BLaER1 treated with 17β-estradiol and CSF1 and Interleukin-3, amounts not matched to agents 10 nM and 100 nM (cell line): ENCODE measurements around the gene NAT8L.
A peak's percentile ranks its signal among the peaks of the same experiment; 100 is the strongest.

Experiments
- H3K27ac ChIP-seq, 11 experiments: shearing (Covaris generic); formaldehyde crosslinking; 2 replicates each; pipeline ENCODE4 v1.8.1; 2022
- H3K27me3 ChIP-seq, 11 experiments: shearing (Covaris generic); formaldehyde crosslinking; 2 replicates each; pipeline ENCODE4 v1.8.1; 2022
- H3K36me3 ChIP-seq, 11 experiments: shearing (Covaris generic); formaldehyde crosslinking; 2 replicates each; pipeline ENCODE4 v1.8.1; 2022
- H3K4me1 ChIP-seq, 10 experiments: shearing (Covaris generic); formaldehyde crosslinking; 2 replicates each; pipeline ENCODE4 v1.8.1; 2022
- H3K4me2 ChIP-seq, 11 experiments: shearing (Covaris generic); formaldehyde crosslinking; 2 replicates each; pipeline ENCODE4 v1.8.1; 2022
- H3K4me3 ChIP-seq, 10 experiments: shearing (Covaris generic); formaldehyde crosslinking; 2 replicates each; pipeline ENCODE4 v1.8.1; 2022
- H3K9ac ChIP-seq, 11 experiments: shearing (Covaris generic); formaldehyde crosslinking; 2 replicates each; pipeline ENCODE4 v1.8.1; 2022
- H3K9me3 ChIP-seq, 11 experiments: shearing (Covaris generic); formaldehyde crosslinking; replicated peaks in 1 of 11; 2 replicates each; pipeline ENCODE4 v1.8.1; 2022
- H4K20me1 ChIP-seq, 11 experiments: shearing (Covaris generic); formaldehyde crosslinking; 2 replicates each; pipeline ENCODE4 v1.8.1; 2022
- Cebpa-rat ChIP-seq, 11 experiments: shearing (Covaris generic); IDR thresholded peaks; 2 replicates each; pipeline ENCODE4 v1.8.1; 2022

NAT8L gene

GRCh38 chr4:2044119-2044485 lies 15.0 kb upstream of the NAT8L start:
- Histone ChIP-seq H3K4me2 (peak overlapping the region in 6 of 11 experiments; percentile 61 to 93 (median 86); a peak in 8 of 22 replicates), H3K27me3 (peaks cover 27 to 56% (median 35%) of the 10 kb centered on the region in 11 experiments), H4K20me1 (peaks cover 14 to 46% (median 37%) of the 10 kb centered on the region in 11 experiments), H3K9ac (no peak overlapping the region), H3K4me1 (peaks cover 26 to 56% (median 50%) of the 10 kb centered on the region in 10 experiments; a peak in 19 of 20 replicates), H3K27ac (no peak overlapping the region), H3K9me3 (peaks cover 0 to 7% (median 0%) of the 10 kb centered on the region in 11 experiments; a peak in 1 of 22 replicates), H3K36me3 (peaks cover 0 to 14% (median 10%) of the 10 kb centered on the region in 11 experiments; a peak in 10 of 22 replicates), H3K4me3 (no peak overlapping the region)
- no peak for TF ChIP-seq Cebpa-rat (IDR thresholded peaks at IDR 0.05)

- Histone ChIP-seq H3K27ac (peak overlapping the region in 2 of 11 experiments; percentile 12 to 36; a peak in 1 of 22 replicates), H3K4me3 (no peak overlapping the region), H4K20me1 (peaks cover 14 to 46% (median 37%) of the 10 kb centered on the region in 11 experiments), H3K36me3 (peaks cover 0 to 14% (median 10%) of the 10 kb centered on the region in 11 experiments; a peak in 10 of 22 replicates), H3K9ac (peak overlapping the region in 4 of 11 experiments; percentile 22 to 59 (median 27); a peak in 5 of 22 replicates), H3K4me1 (peaks cover 26 to 56% (median 50%) of the 10 kb centered on the region in 10 experiments; a peak in 19 of 20 replicates), H3K9me3 (peaks cover 0 to 7% (median 0%) of the 10 kb centered on the region in 11 experiments; a peak in 1 of 22 replicates), H3K27me3 (peaks cover 20 to 49% (median 28%) of the 10 kb centered on the region in 11 experiments), H3K4me2 (peak overlapping the region; percentile 32 to 93 (median 73); a peak in 20 of 22 replicates)
- TF ChIP-seq Cebpa-rat (IDR thresholded peaks at IDR 0.05) = no peak
Observed at GRCh38 chr4:2044542-2045517, 14.3 kb upstream of the NAT8L start.

DNA sequence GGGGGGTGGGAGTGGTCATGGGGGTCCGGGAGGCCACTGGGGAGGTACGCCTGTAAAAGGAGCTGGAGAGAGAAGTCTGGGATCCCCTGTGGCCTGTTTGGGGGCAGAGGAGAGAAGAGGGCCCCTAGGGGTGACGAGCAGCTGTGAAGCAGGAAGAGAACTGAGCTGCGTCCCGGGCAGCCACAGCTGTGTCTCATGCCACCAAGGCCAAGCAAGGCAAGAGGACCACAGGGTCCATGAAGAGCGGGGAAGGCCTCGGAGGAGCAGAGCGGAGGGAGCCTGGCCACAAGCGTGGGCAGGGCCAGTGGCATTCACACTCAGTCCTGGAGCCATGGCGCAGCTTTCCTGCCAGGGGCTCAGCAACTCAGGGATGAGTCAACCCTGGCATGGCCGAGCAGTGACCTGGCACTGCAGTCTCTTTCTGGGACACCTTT lies 13.6 kb upstream of the NAT8L start:
- Histone ChIP-seq H3K36me3 (peaks cover 0 to 14% (median 10%) of the 10 kb centered on the region in 11 experiments; a peak in 10 of 22 replicates), H3K27me3 (peaks cover 13 to 42% (median 21%) of the 10 kb centered on the region in 11 experiments), H3K9me3 (peaks cover 0 to 7% (median 0%) of the 10 kb centered on the region in 11 experiments; a peak in 1 of 22 replicates), H3K4me3 (no peak overlapping the region), H3K9ac (peak overlapping the region in 5 of 11 experiments; percentile 1 to 59 (median 26); a peak in 5 of 22 replicates), H3K4me1 (peaks cover 26 to 56% (median 50%) of the 10 kb centered on the region in 10 experiments; a peak in 19 of 20 replicates), H4K20me1 (peaks cover 14 to 46% (median 37%) of the 10 kb centered on the region in 11 experiments), H3K4me2 (peak overlapping the region; percentile 32 to 93 (median 73)), H3K27ac (peak overlapping the region in 1 of 11 experiments; percentile 12; a peak in 1 of 22 replicates)
- TF ChIP-seq Cebpa-rat (IDR thresholded peaks at IDR 0.05) = no peak

DNA sequence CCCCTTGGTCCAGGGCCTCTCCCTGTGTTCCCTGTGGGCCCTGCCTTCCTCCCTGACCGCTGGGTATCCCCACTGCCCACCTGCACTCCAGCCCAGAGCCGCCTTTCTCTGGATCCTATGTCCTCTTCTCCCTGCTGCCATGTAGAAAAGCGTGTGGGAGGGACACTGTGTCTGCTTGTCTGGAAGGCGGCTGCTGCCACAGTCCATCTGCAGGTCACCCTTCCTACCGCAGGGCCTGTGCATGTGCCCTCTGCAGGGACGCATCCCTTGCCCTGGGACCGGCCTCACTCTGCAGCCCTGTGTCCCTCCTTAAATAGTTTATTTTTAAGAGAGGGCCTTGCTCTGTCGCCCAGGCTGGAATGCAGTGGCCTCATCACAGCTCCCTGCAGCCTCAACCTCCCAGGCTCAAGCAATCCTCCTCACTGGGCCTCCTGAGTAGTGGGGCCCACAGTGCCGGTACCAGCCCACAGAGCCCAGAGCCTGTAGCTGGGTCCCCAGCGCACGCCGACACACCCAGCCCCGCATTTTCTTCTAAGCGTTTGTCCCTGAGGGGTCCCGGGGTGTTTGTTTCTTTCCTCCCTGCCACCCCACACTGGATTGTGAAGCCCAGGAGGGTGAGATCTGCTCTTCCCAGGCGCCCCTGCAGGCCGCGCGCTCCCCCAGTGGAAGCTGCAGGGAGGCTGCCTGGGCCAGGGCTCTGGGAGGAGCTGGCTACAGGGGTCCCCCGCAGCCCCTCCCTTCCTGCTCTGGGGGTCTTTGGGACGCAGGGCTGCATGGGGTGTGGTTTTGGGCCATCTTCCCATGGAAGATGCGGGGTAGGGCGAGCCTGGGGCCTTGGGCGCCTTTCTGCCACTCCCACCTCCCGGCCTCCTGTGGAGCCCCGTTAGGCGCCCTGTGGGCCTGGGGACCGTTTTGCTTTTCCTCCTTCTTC lies 12.8 kb upstream of the NAT8L start:
- no peak for TF ChIP-seq Cebpa-rat (IDR thresholded peaks at IDR 0.05)
- Histone ChIP-seq H4K20me1 (peaks cover 14 to 46% (median 37%) of the 10 kb centered on the region in 11 experiments), H3K27me3 (peaks cover 5 to 34% (median 13%) of the 10 kb centered on the region in 11 experiments), H3K9ac (peak overlapping the region in 6 of 11 experiments; percentile 26 to 59 (median 36); a peak in 8 of 22 replicates), H3K9me3 (peaks cover 0 to 7% (median 0%) of the 10 kb centered on the region in 11 experiments; a peak in 1 of 22 replicates), H3K36me3 (peaks cover 0 to 14% (median 10%) of the 10 kb centered on the region in 11 experiments; a peak in 10 of 22 replicates), H3K4me1 (peaks cover 26 to 53% (median 47%) of the 10 kb centered on the region in 10 experiments; a peak in 19 of 20 replicates), H3K4me2 (peak overlapping the region; percentile 60 to 93 (median 74)), H3K27ac (no peak overlapping the region; a peak in 1 of 22 replicates), H3K4me3 (peak overlapping the region in 3 of 10 experiments; percentile 32 to 52 (median 41); a peak in 4 of 20 replicates)

- TF ChIP-seq Cebpa-rat (IDR thresholded peaks at IDR 0.05) = no peak
- Histone ChIP-seq H3K4me1 (peaks cover 26 to 49% (median 43%) of the 10 kb centered on the region in 10 experiments; a peak in 19 of 20 replicates), H3K9ac (peak overlapping the region in 6 of 11 experiments; percentile 18 to 55 (median 34); a peak in 5 of 22 replicates), H3K36me3 (peaks cover 0 to 14% (median 10%) of the 10 kb centered on the region in 11 experiments; a peak in 10 of 22 replicates), H3K9me3 (peaks cover 0 to 7% (median 0%) of the 10 kb centered on the region in 11 experiments; a peak in 1 of 22 replicates), H4K20me1 (peaks cover 14 to 46% (median 37%) of the 10 kb centered on the region in 11 experiments), H3K4me3 (peak overlapping the region in 3 of 10 experiments; percentile 32 to 52 (median 41); a peak in 5 of 20 replicates), H3K4me2 (peak overlapping the region; percentile 60 to 93 (median 74)), H3K27ac (no peak overlapping the region), H3K27me3 (peaks cover 0 to 30% (median 8%) of the 10 kb centered on the region in 11 experiments; a peak in 13 of 22 replicates)
Observed at GRCh38 chr4:2047031-2047660, 12.0 kb upstream of the NAT8L start.

- Histone ChIP-seq H3K4me3 (no peak overlapping the region), H3K9me3 (peaks cover 0 to 7% (median 0%) of the 10 kb centered on the region in 11 experiments; a peak in 1 of 22 replicates), H4K20me1 (peaks cover 10 to 42% (median 32%) of the 10 kb centered on the region in 11 experiments), H3K4me1 (peaks cover 22 to 45% (median 38%) of the 10 kb centered on the region in 10 experiments; a peak in 19 of 20 replicates), H3K27ac (no peak overlapping the region), H3K4me2 (no peak overlapping the region), H3K36me3 (peaks cover 0 to 14% (median 10%) of the 10 kb centered on the region in 11 experiments; a peak in 10 of 22 replicates), H3K27me3 (peaks cover 0 to 30% (median 8%) of the 10 kb centered on the region in 11 experiments; a peak in 13 of 22 replicates), H3K9ac (no peak overlapping the region)
- TF ChIP-seq Cebpa-rat (IDR thresholded peaks at IDR 0.05) = no peak
Observed at GRCh38 chr4:2047781-2048581, 11.1 kb upstream of the NAT8L start.
